DND-41 (cell line): ENCODE results near the gene CHAC1.

ENCODE experiments used
- CTCF ChIP-seq: IDR thresholded peaks from 2 replicates; pipeline ENCODE4 v1.5.1; 2012; ENCODE audit warnings: borderline replicate concordance, low read length, moderate library complexity, mild to moderate bottlenecking; ENCODE audit not compliant: poor library complexity, severe bottlenecking; ENCODE audit errors: extremely low read depth
- EZH2 ChIP-seq: IDR thresholded peaks from 3 replicates; pipeline ENCODE4 v1.6.1; 2012; ENCODE audit warnings: borderline replicate concordance, low read depth, mild to moderate bottlenecking, moderate library complexity, low read length, inconsistent platforms; ENCODE audit not compliant: severe bottlenecking

GRCh38 chr15:40948706-40949473 lies 4.4 kb upstream of the CHAC1 start:
- no peak for TF ChIP-seq CTCF
- TF ChIP-seq EZH2: no peak
